GM12801 (cell line): Measurements from ENCODE around the gene FBXO44.

ENCODE experiments used
- TF ChIP-seq, protein P1 (sequence below): IDR thresholded peaks from one replicate; pipeline ENCODE4 v1.5.1; 2011; ENCODE audit warnings: control low read depth; ENCODE audit not compliant: insufficient read length; ENCODE audit errors: extremely low read depth

FBXO44 gene

DNA sequence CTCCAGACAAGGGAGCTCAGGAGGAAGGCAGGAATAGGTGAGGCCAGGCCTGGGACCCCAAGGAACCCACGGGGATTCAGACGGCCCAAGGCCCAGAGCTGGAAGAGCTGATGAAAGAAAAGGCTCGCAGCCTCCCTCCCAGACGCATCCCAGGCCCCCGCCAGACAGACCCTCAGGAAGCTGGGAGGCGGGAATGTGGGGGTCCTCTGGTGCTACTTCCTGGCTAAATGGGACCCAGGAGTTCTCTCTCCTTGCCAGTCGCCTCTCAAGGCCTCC is 878 bp upstream of the FBXO44 start:
- TF ChIP-seq, protein P1, sequence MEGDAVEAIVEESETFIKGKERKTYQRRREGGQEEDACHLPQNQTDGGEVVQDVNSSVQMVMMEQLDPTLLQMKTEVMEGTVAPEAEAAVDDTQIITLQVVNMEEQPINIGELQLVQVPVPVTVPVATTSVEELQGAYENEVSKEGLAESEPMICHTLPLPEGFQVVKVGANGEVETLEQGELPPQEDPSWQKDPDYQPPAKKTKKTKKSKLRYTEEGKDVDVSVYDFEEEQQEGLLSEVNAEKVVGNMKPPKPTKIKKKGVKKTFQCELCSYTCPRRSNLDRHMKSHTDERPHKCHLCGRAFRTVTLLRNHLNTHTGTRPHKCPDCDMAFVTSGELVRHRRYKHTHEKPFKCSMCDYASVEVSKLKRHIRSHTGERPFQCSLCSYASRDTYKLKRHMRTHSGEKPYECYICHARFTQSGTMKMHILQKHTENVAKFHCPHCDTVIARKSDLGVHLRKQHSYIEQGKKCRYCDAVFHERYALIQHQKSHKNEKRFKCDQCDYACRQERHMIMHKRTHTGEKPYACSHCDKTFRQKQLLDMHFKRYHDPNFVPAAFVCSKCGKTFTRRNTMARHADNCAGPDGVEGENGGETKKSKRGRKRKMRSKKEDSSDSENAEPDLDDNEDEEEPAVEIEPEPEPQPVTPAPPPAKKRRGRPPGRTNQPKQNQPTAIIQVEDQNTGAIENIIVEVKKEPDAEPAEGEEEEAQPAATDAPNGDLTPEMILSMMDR: no peak

GRCh38 chr1:11654939-11655808 is 497 bp downstream of the FBXO44 start:
- TF ChIP-seq, protein P1: no peak

GRCh38 chr1:11657654-11658053 is 3.0 kb downstream of the FBXO44 start:
- TF ChIP-seq, protein P1: no peak

DNA sequence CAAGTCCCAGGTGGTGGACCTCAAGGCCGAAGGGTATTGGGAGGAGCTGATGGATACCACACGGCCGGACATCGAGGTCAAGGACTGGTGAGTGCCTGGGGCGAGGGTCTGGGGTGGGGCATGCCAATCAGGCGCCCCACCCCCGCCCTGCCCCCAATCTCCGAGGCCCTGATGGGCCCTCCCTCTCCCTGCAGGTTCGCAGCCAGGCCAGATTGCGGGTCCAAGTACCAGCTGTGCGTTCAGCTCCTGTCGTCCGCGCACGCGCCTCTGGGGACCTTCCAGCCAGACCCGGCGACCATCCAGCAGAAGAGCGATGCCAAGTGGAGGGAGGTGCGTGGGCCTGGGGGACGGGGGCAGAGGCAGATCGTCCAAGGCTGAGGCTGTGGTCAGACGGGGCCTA is 3.9 kb downstream of the FBXO44 start:
- TF ChIP-seq, protein P1: no peak

GRCh38 chr1:11659748-11660147 is 5.1 kb downstream of the FBXO44 start:
- TF ChIP-seq, protein P1: no peak

GRCh38 chr1:11661103-11661502 is 6.4 kb downstream of the FBXO44 start:
- TF ChIP-seq, protein P1: no peak

DNA sequence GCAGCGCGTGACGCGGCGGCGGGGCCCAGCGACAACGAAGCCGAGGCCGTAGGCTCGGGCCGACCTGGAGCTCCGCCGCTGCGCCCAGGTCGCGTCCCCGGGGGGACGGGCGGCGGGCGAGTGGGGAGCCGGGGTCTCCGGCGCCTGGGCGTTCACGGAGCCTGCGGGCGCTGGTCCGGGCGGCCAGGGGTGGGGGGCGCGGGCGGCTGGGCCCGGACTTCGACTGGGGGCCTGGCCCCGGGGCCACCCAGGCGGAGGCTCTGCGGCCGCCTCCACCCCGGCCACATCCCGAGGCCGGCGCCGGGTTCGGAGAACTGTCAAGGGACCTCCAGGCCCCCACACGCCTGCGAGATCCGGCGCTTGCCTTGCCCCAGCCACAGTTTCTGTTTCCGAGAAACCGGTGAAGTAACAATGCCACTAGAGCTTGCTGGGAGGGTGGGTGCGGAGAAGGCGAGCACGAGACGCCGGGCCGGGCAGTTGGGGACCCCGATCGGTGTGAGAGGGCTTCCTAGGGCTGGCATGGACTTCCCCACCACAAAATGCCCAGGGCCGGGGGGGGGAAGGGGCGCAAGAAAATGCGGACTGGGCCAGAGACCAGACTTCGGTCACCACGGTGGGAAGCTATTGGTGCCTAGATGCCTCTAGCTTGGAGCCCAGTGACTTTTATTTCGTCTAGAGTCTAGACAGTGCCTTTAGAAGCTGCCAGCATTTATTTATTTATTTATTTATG is 9.8 kb downstream of the FBXO44 start:
- TF ChIP-seq, protein P1: no peak
